HepG2 (cell line): ENCODE measurements around the gene TMEM117. TPM values are rescaled to one million over a fixed set of nuclear protein-coding genes. Genes with fewer than 3 reads are reported as not detected.

Experiments used
- ATAC-seq: fragments of 200-7000 bp; cut with Tn5 transposase; 3 replicates; pipeline ENCODE4 v1.9.1; 2020; ENCODE audit warnings: mild to moderate bottlenecking, moderate library complexity
- BruUV-seq: library from RNA; stranded (reverse); fragments of 400-500 nt; replicated peaks from 2 replicates; lab custom pipeline; 2021; lab: Mats Ljungman, UMichigan
- CTCF ChIA-PET: fragments of 300-600 bp; formaldehyde crosslinking; extraction: SDS; loops from one replicate; lab custom pipeline; 2021; ENCODE audit warnings: low total read pairs, inconsistent platforms, low intra/inter-chr PET ratio; lab: Yijun Ruan, JAX
- POLR2A ChIA-PET: fragments of 350-600 bp; sonication (Branson Sonifier 250); formaldehyde crosslinking; loops from one replicate; lab custom pipeline; 2020; ENCODE audit warnings: antibody characterized with exemption, inconsistent platforms; lab: Yijun Ruan, JAX
- DNase-seq: peaks from one replicate; pipeline ENCODE4 v3.0.0-alpha.2; 2015; ENCODE audit warnings: low spot score
- FAIRE-seq: peaks from 3 replicates; lab custom pipeline; 2011; peaks lifted over from hg19 to GRCh38; lab: Jason Lieb, UNC
- H2AFZ ChIP-seq: one replicate; pipeline ENCODE4 v1.6.1; 2011; ENCODE audit warnings: low read length, inconsistent platforms
- H3K27ac ChIP-seq: fragments of 300-600 bp; 3 replicates; pipeline ENCODE4 v1.8.0; 2011; ENCODE audit warnings: mixed run types, mild to moderate bottlenecking, mixed read lengths, low read length, inconsistent platforms; ENCODE audit not compliant: insufficient read depth; ENCODE audit errors: extremely low read length
- H3K27me3 ChIP-seq, 2 experiments: fragments of 200-600 bp in 1 of 2; 2 replicates in 1 of 2; 3 replicates in 1 of 2; pipeline versions ENCODE4 v1.6.0 to v1.8.0; 2011; ENCODE audit warnings: low read length in 2 of 2, mild to moderate bottlenecking in 2 of 2, moderate library complexity in 2 of 2, inconsistent platforms in 1 of 2; ENCODE audit not compliant: insufficient read depth in 2 of 2, control insufficient read depth in 1 of 2
- H3K36me3 ChIP-seq, 2 experiments: fragments of 200-600 bp in 1 of 2; replicated peaks in 1 of 2; 2 replicates in 1 of 2; 3 replicates in 1 of 2; pipeline versions ENCODE4 v1.5.1 to v1.8.0; 2011; ENCODE audit warnings: low read length in 2 of 2, inconsistent platforms in 1 of 2; ENCODE audit not compliant: insufficient read depth in 2 of 2, control insufficient read depth in 1 of 2
- H3K4me1 ChIP-seq: 2 replicates; pipeline ENCODE4 v1.5.1; 2012; ENCODE audit warnings: low read length, inconsistent platforms; ENCODE audit not compliant: insufficient read depth
- H3K4me2 ChIP-seq: 2 replicates; pipeline ENCODE4 v1.6.0; 2011; ENCODE audit warnings: low read depth, low read length, inconsistent platforms
- H3K4me3 ChIP-seq, 3 experiments: fragments of 200-600 bp in 1 of 3; sonication (generic), shearing (Covaris generic) in 1 of 3; replicated peaks in 1 of 3; 2 replicates each; pipeline ENCODE4 v1.5.1; 2011 to 2016; ENCODE audit warnings: low read length in 3 of 3, inconsistent platforms in 2 of 3, low read depth in 2 of 3, mild to moderate bottlenecking in 2 of 3, control low read depth in 1 of 3, mixed read lengths in 1 of 3; ENCODE audit not compliant: insufficient read depth in 1 of 3
- H3K79me2 ChIP-seq: one replicate; pipeline ENCODE4 v1.6.1; 2011; ENCODE audit warnings: low read length, inconsistent platforms; ENCODE audit not compliant: insufficient read depth
- H3K9ac ChIP-seq: 2 replicates; pipeline ENCODE4 v1.6.0; 2011; ENCODE audit warnings: mild to moderate bottlenecking, low read depth, low read length, inconsistent platforms; ENCODE audit not compliant: insufficient read depth
- H3K9me3 ChIP-seq: 2 replicates; pipeline ENCODE4 v1.5.1; 2012; ENCODE audit warnings: mild to moderate bottlenecking, low read length
- H4K20me1 ChIP-seq: 2 replicates; pipeline ENCODE4 v1.6.0; 2011; ENCODE audit warnings: inconsistent platforms, mild to moderate bottlenecking, low read length, moderate library complexity; ENCODE audit not compliant: insufficient read depth
- ELF3 ChIP-seq: IDR thresholded peaks from 2 replicates; pipeline ENCODE4 v1.6.1; 2016; ENCODE audit warnings: missing genetic modification reagents, missing compliant biosample characterization
- GLI4 ChIP-seq: sonication (generic); formaldehyde crosslinking; IDR thresholded peaks from 2 replicates; pipeline ENCODE4 v1.5.1; 2020; ENCODE audit warnings: missing genetic modification reagents, mild to moderate bottlenecking, moderate library complexity, borderline replicate concordance
- NFYB ChIP-seq: sonication (generic); formaldehyde crosslinking; IDR thresholded peaks from 2 replicates; pipeline ENCODE4 v1.4.0; 2020; ENCODE audit warnings: missing genetic modification reagents
- SNAPC2 ChIP-seq: sonication (generic); formaldehyde crosslinking; IDR thresholded peaks from 2 replicates; pipeline ENCODE4 v1.8.1; 2022; ENCODE audit warnings: mild to moderate bottlenecking, missing genetic modification reagents
- U2AF1 ChIP-seq: fragments of 200-400 bp; formaldehyde crosslinking; optimal IDR thresholded peaks from 2 replicates; pipeline ENCODE3; 2017; ENCODE audit warnings: mild to moderate bottlenecking, low read depth, low read length
- ZFP37 ChIP-seq: sonication (generic); formaldehyde crosslinking; IDR thresholded peaks from 2 replicates; pipeline ENCODE4 v1.4.0; 2020; ENCODE audit warnings: missing genetic modification reagents, borderline replicate concordance
- ZNF225 ChIP-seq: sonication (generic); formaldehyde crosslinking; IDR thresholded peaks from 2 replicates; pipeline ENCODE4 v1.4.0; 2020; ENCODE audit warnings: mild to moderate bottlenecking, missing genetic modification reagents
- ZNF362 ChIP-seq: sonication (generic); formaldehyde crosslinking; IDR thresholded peaks from 2 replicates; pipeline ENCODE4 v1.4.0; 2020; ENCODE audit warnings: missing genetic modification reagents, mild to moderate bottlenecking, borderline replicate concordance
- ZNF460 ChIP-seq: sonication (generic); formaldehyde crosslinking; IDR thresholded peaks from 2 replicates; pipeline ENCODE4 v1.5.1; 2020; ENCODE audit warnings: missing genetic modification reagents, mild to moderate bottlenecking, borderline replicate concordance
- ZNF510 ChIP-seq: sonication (generic); formaldehyde crosslinking; IDR thresholded peaks from 2 replicates; pipeline ENCODE4 v1.4.0; 2020; ENCODE audit warnings: low read depth, mild to moderate bottlenecking, missing genetic modification reagents
- ZNF780A ChIP-seq: sonication (generic); formaldehyde crosslinking; IDR thresholded peaks from 2 replicates; pipeline ENCODE4 v1.8.0; 2022; ENCODE audit warnings: mild to moderate bottlenecking, missing genetic modification reagents, moderate library complexity
- WGBS: methylation state at CpG from one replicate; pipeline ENCODE4 v1.1.6; 2017; ENCODE audit warnings: low lambda C conversion rate; 5-methylcytosine and 5-hydroxymethylcytosine counted together
- in situ Hi-C: cut with HindIII; loops from 2 replicates; pipeline ENCODE4 v1.10.0; 2017; ENCODE audit warnings: low pct_unique_long_range_greater_than_20kb; ENCODE audit not compliant: extremely low pct_ligation_motif_present
- intact Hi-C: fragments of 100-400 bp; cut with micrococcal nuclease; formaldehyde crosslinking; loops from one replicate; pipeline ENCODE4 v1.10.0; 2022; ENCODE audit not compliant: unreplicated experiment
- polyA plus RNA-seq, 8 experiments: library from polyadenylated mRNA; depleted of rRNA in 3 of 8; stranded (reverse) in 7 of 8; unstranded in 1 of 8; fragments of >200 nt; fragmentation: Illumina TruSeq in 4 of 8; extraction: Trizol in 4 of 8; gene quantifications; 2 replicates each; pipeline versions ENCODE4 v1.2.1 to v1.2.3, GENCODE V29; 2011 to 2016; ENCODE audit warnings: low read depth in 4 of 8, missing spikeins in 1 of 8, mixed read lengths in 1 of 8; ENCODE audit not compliant: insufficient read depth in 1 of 8
- total RNA-seq, 5 experiments: library from RNA; depleted of rRNA; stranded (reverse); fragments of >200 nt; fragmentation: Illumina TruSeq; extraction: Trizol; gene quantifications; 2 replicates each; pipeline ENCODE4 v1.2.3, GENCODE V29; 2016; ENCODE audit warnings: low read depth in 1 of 5

Gene TMEM117
- total and polyA plus RNA-seq, 2 of the 13 experiments (the other 11 are each of a cell fraction or from before 2014, with no cell fraction given), result 2.8 to 8.5 TPM

GRCh38 chr12:44227616-44228015, 391.7 kb downstream of the TMEM117 start:
- no TSS peak for BruUV-seq
- Histone ChIP-seq H3K4me2 (no peak overlapping the region), H3K27ac (no peak overlapping the region), H3K27me3 (no peaks in the 10 kb centered on the region), H2AFZ (no peak overlapping the region), H3K9me3 (no peaks in the 10 kb centered on the region), H3K9ac (no peak overlapping the region), H3K4me3 (no peak overlapping the region), H4K20me1 (no peaks in the 10 kb centered on the region), H3K4me1 (no peaks in the 10 kb centered on the region), H3K36me3 (no peaks in the 10 kb centered on the region), H3K79me2 (no peaks in the 10 kb centered on the region)
- WGBS, result 82% methylated on average over 2 of the region's 2 CpGs
- DNase-seq (no peak), ATAC-seq (no peak), FAIRE-seq (no peak)
- in situ Hi-C loops, result no loop called here
- intact Hi-C loops, result no loop called here
- ChIA-PET CTCF (no interaction called here), POLR2A (no interaction called here)
- TF ChIP-seq SNAPC2, result no peak
- no peak for TF ChIP-seq NFYB
- no peak for TF ChIP-seq GLI4 (CRISPR knock-in tag)
- no peak for TF ChIP-seq ZNF780A (CRISPR knock-in tag)
- no peak for TF ChIP-seq ZFP37 (CRISPR knock-in tag)
- TF ChIP-seq ZNF225 (CRISPR knock-in tag), result no peak
- no peak for TF ChIP-seq U2AF1
- TF ChIP-seq ZNF460 (CRISPR knock-in tag), result no peak
- no peak for TF ChIP-seq ELF3 (CRISPR knock-in tag)
- no peak for TF ChIP-seq ZNF362
- no peak for TF ChIP-seq ZNF510 (CRISPR knock-in tag)
